Uterus (tissue), 4 donors: ENCODE results near the gene DOK6. TPM values are rescaled to one million over a fixed set of nuclear protein-coding genes. Genes with fewer than 3 reads are reported as not detected.

ENCODE experiments used
- DNase-seq, 2 donors: peaks; one replicate each; pipeline ENCODE4 v3.0.0-alpha.2; 2019 to 2020
- H3K27ac ChIP-seq, 2 donors: fragments of 200-600 bp; sonication (generic); 1 replicate in 1 of 2; 2 replicates in 1 of 2; pipeline ENCODE4 v1.5.1; 2016 to 2018
- H3K27me3 ChIP-seq, 2 donors: fragments of 200-600 bp; sonication (generic); one replicate each; pipeline ENCODE4 v1.5.1; 2018 to 2019; ENCODE audit warnings: control low read depth in 1 of 2
- H3K36me3 ChIP-seq, 2 donors: fragments of 200-600 bp; sonication (generic); one replicate each; pipeline ENCODE4 v1.5.1; 2019; ENCODE audit warnings: control low read depth in 1 of 2
- H3K4me1 ChIP-seq, 2 donors: fragments of 200-600 bp; sonication (generic); one replicate each; pipeline ENCODE4 v1.5.1; 2018 to 2019; ENCODE audit warnings: control low read depth in 1 of 2
- H3K4me3 ChIP-seq, 2 donors: fragments of 200-600 bp; sonication (generic); 1 replicate in 1 of 2; 2 replicates in 1 of 2; pipeline ENCODE4 v1.5.1; 2018 to 2019; ENCODE audit warnings: mild to moderate bottlenecking in 1 of 2
- H3K9me3 ChIP-seq, 2 donors: fragments of 200-600 bp; sonication (generic); one replicate each; pipeline ENCODE4 v1.5.1; 2019; ENCODE audit warnings: control low read depth in 1 of 2
- POLR2A ChIP-seq, 2 donors: fragments of 450-650 bp; IDR thresholded peaks; one replicate each; pipeline ENCODE4 v1.6.1; 2016; ENCODE audit warnings: antibody characterized with exemption in 2 of 2, mild to moderate bottlenecking in 1 of 2, moderate library complexity in 1 of 2
- intact Hi-C: fragments of 100-400 bp; cut with DNase I; formaldehyde crosslinking; loops from one replicate; pipeline ENCODE4 v1.15.1; 2023; ENCODE audit warnings: low total_unique reads
- total RNA-seq, 4 donors: library from RNA; depleted of rRNA in 3 of 4; stranded (reverse); fragments of >200 nt in 3 of 4; gene quantifications; one replicate each; pipeline versions ENCODE4 v1.1.0 to v1.2.4, GENCODE V29; 2014 to 2023
- TF ChIP-seq, protein P1 (sequence below), 4 experiments: fragments of 200-600 bp in 2 of 4; fragments of 450-650 bp in 2 of 4; sonication (generic) in 2 of 4; IDR thresholded peaks; one replicate each; pipeline ENCODE4 v1.5.1; 2016 to 2019; ENCODE audit warnings: antibody characterized with exemption in 4 of 4, mild to moderate bottlenecking in 2 of 4, moderate library complexity in 1 of 4
- donor health status: DM: yes; HTN: yes; CAD: no.

DOK6 gene
- total RNA-seq, 4 donors from 2014 or later = 0.26 to 9.5 (median 1.4) TPM

DNA sequence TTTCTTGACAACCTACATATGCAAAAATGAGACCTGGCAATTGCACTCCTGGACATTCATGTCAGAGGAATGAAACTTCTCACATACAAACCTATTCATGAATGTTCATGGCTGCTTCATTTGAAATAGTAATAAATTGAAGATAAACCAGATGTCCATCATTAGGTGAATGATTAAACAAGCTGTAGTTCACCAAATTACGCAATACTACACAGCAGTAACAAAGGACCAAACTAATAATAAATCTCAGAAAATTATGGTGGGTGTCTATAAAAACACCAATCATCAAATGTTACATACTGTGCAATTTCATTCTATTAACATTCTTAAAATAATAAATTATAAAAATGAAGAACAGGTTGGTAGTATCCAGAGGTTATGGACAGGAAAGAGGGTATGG is 13.5 kb downstream of the DOK6 start:
- Histone ChIP-seq H3K4me1 (no peaks in the 10 kb centered on the region), H3K27ac (no peak overlapping the region), H3K4me3 (no peak overlapping the region), H3K27me3 (no peaks in the 10 kb centered on the region), H3K36me3 (no peaks in the 10 kb centered on the region), H3K9me3 (no peaks in the 10 kb centered on the region)
- intact Hi-C loops = no loop called here
- no peak for TF ChIP-seq POLR2A (IDR thresholded peaks at IDR 0.05)
- TF ChIP-seq, protein P1, sequence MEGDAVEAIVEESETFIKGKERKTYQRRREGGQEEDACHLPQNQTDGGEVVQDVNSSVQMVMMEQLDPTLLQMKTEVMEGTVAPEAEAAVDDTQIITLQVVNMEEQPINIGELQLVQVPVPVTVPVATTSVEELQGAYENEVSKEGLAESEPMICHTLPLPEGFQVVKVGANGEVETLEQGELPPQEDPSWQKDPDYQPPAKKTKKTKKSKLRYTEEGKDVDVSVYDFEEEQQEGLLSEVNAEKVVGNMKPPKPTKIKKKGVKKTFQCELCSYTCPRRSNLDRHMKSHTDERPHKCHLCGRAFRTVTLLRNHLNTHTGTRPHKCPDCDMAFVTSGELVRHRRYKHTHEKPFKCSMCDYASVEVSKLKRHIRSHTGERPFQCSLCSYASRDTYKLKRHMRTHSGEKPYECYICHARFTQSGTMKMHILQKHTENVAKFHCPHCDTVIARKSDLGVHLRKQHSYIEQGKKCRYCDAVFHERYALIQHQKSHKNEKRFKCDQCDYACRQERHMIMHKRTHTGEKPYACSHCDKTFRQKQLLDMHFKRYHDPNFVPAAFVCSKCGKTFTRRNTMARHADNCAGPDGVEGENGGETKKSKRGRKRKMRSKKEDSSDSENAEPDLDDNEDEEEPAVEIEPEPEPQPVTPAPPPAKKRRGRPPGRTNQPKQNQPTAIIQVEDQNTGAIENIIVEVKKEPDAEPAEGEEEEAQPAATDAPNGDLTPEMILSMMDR (IDR thresholded peaks at IDR 0.05) = no peak
- DNase-seq = no peak

DNA sequence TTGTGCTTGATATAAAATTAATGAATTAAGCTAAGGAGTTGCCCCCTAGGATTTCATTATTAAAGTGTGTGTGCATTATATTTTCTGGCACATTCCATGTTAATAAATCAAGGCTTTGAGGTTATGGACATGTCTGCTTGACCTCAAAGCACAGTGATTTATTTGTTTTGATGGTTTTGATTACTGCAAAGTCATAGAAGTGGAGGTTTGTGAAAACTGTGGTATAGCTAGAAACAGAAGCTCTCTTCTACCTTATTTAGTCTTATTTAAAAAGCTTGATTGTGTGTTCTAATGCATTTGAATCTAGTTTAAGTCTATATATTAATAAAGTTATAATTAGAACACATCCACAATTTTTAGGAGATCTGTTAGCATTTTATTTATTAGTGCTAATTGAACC is 32.2 kb downstream of the DOK6 start:
- H3K9me3 ChIP-seq = no peaks in the 10 kb centered on the region
- H3K4me1 ChIP-seq = no peaks in the 10 kb centered on the region
- no peaks in the 10 kb centered on the region for H3K36me3 ChIP-seq
- no peak overlapping the region for H3K27ac ChIP-seq
- H3K27me3 ChIP-seq = no peaks in the 10 kb centered on the region
- intact Hi-C loops = no loop called here
- H3K4me3 ChIP-seq = no peak overlapping the region
- TF ChIP-seq POLR2A (IDR thresholded peaks at IDR 0.05) = no peak
- TF ChIP-seq, protein P1 (IDR thresholded peaks at IDR 0.05) = no peak
- no peak for DNase-seq

DNA sequence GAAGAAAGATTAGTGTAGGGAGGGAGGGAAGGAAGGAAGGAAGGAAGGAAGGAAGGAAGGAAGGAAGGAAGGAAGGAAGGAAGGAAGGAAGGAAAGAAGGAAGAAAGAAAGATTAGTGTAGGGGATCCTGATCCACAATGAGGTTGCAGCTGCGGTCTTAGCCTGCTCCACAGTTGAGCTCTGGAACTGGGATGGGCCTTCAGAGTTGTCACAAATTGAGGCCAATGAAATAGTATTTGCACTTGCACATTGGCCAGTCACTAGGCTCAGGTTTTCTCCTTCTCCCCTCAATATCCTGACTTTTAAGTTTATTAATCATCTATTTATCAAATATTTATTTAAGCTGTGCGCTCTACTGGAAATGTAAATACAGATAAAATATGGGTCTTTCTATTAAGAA is 34.3 kb downstream of the DOK6 start:
- H3K27ac ChIP-seq = no peak overlapping the region
- no peaks in the 10 kb centered on the region for H3K4me1 ChIP-seq
- no peaks in the 10 kb centered on the region for H3K27me3 ChIP-seq
- no peak for DNase-seq
- TF ChIP-seq, protein P1 (IDR thresholded peaks at IDR 0.05) = no peak
- no peak for TF ChIP-seq POLR2A (IDR thresholded peaks at IDR 0.05)
- no peaks in the 10 kb centered on the region for H3K9me3 ChIP-seq
- H3K4me3 ChIP-seq = no peak overlapping the region
- intact Hi-C loops = no loop called here
- H3K36me3 ChIP-seq = no peaks in the 10 kb centered on the region

DNA sequence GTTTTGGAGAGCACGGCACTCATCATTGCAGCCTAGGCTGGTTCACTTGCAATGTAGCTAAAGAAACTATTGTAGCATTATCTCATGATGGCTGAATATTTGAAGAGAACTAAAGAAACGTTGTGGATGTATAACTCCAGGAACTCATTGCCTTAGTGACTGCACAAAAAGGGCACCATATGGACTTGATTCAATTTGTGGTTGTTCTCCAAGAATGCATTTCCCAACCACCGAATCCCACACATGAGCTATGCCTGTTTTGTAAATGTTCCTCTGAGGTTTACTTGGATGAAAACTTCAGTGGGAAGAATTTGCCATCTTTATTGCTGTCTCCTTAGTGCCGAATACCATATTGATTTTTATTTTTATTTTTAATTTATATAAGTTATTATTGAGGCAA is 43.5 kb downstream of the DOK6 start:
- H3K4me3 ChIP-seq = no peak overlapping the region
- no peak overlapping the region for H3K27ac ChIP-seq
- no peaks in the 10 kb centered on the region for H3K36me3 ChIP-seq
- H3K9me3 ChIP-seq = no peaks in the 10 kb centered on the region
- no peaks in the 10 kb centered on the region for H3K27me3 ChIP-seq
- no peak for TF ChIP-seq POLR2A (IDR thresholded peaks at IDR 0.05)
- TF ChIP-seq, protein P1 (IDR thresholded peaks at IDR 0.05) = no peak
- intact Hi-C loops = no loop called here
- H3K4me1 ChIP-seq = no peaks in the 10 kb centered on the region
- DNase-seq = no peak

DNA sequence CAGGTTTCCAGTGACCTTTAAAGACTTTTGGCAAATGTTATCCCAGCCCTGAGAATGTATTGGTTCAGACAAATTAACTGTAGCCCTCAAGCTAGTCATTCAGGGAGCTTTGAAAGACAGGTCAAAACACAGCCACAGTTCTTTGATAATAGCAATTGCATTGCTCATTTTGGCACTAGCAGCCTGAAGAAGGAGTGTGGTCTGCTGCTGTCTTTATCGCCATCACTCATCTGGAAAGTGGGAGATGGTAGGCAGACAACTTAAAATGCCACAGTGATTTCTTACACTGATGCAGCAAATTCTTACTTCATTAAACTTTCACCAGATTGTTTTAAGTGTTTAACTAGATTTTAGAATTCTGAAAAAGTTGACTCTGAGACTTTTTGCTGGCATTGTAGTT is 47.2 kb downstream of the DOK6 start:
- TF ChIP-seq, protein P1 (IDR thresholded peaks at IDR 0.05) = no peak
- TF ChIP-seq POLR2A (IDR thresholded peaks at IDR 0.05) = no peak
- Histone ChIP-seq H3K4me3 (no peak overlapping the region), H3K27me3 (no peaks in the 10 kb centered on the region), H3K36me3 (no peaks in the 10 kb centered on the region), H3K4me1 (no peaks in the 10 kb centered on the region), H3K27ac (no peak overlapping the region), H3K9me3 (no peaks in the 10 kb centered on the region)
- no peak for DNase-seq
- intact Hi-C loops = no loop called here
